HL-60 (cell line): Measurements from ENCODE around the gene IL3RA.
"Not testable (repeated sequence)": the region's sequence is repeated elsewhere in the genome, so short reads cannot be mapped to it uniquely, and the experiment has no call there.

Source experiments
- DNase-seq, 2 experiments: peaks; one replicate each; pipeline ENCODE4 v3.0.0-alpha.2; 2010 to 2020; ENCODE audit warnings: low read depth in 1 of 2, low spot score in 1 of 2
- H3K27ac ChIP-seq: fragments of 250-450 bp; sonication (Bioruptor Pico); replicated peaks from 2 replicates; pipeline ENCODE4 v1.5.1; 2020; ENCODE audit warnings: mild to moderate bottlenecking, moderate library complexity
- H3K27me3 ChIP-seq: fragments of 250-450 bp; sonication (Bioruptor Pico); 2 replicates; pipeline ENCODE4 v1.5.1; 2021; ENCODE audit warnings: mild to moderate bottlenecking, moderate library complexity; ENCODE audit not compliant: insufficient read depth, poor library complexity, severe bottlenecking
- H3K4me3 ChIP-seq: replicated peaks from 2 replicates; pipeline ENCODE4 v1.5.1; 2011; ENCODE audit warnings: mild to moderate bottlenecking, control low read depth, low read length; ENCODE audit not compliant: insufficient read depth
- CTCF ChIP-seq: IDR thresholded peaks from one replicate; pipeline ENCODE4 v1.5.1; 2011; ENCODE audit warnings: low read length, control low read depth, inconsistent platforms; ENCODE audit not compliant: insufficient read depth
- GABPA ChIP-seq: IDR thresholded peaks from 2 replicates; pipeline ENCODE4 v1.6.1; 2012; ENCODE audit warnings: low read depth
- POLR2AphosphoS5 ChIP-seq: IDR thresholded peaks from 2 replicates; pipeline ENCODE4 v1.6.1; 2012; ENCODE audit warnings: low read depth
- REST ChIP-seq: IDR thresholded peaks from 2 replicates; pipeline ENCODE4 v1.6.1; 2012; ENCODE audit warnings: low read depth; ENCODE audit not compliant: insufficient replicate concordance
- SPI1 ChIP-seq: IDR thresholded peaks from 2 replicates; pipeline ENCODE4 v1.6.1; 2012; ENCODE audit warnings: low read depth, mild to moderate bottlenecking, borderline replicate concordance

IL3RA gene

GRCh38 chrX:1336948-1337779 is 579 bp downstream of the IL3RA start:
- Histone ChIP-seq H3K27me3 (no peaks in the 10 kb centered on the region), H3K4me3 (peak overlapping the region; percentile 56), H3K27ac (peak overlapping the region; percentile 64)
- no peak for TF ChIP-seq GABPA
- no peak for TF ChIP-seq POLR2AphosphoS5
- TF ChIP-seq CTCF: no peak
- TF ChIP-seq SPI1: no peak
- TF ChIP-seq REST: no peak
- peak in 1 of 2 experiments; percentile 21 for DNase-seq

- no peak overlapping the region for H3K4me3 ChIP-seq
- peak in 1 of 2 experiments; percentile 47 for DNase-seq
These were observed 5.1 kb downstream of the IL3RA start for GRCh38 chrX:1341545-1342184.

GRCh38 chrX:1349606-1350005 is 13.0 kb downstream of the IL3RA start:
- not testable (repeated sequence) for DNase-seq, H3K27ac ChIP-seq, H3K4me3 ChIP-seq, H3K27me3 ChIP-seq

More at GRCh38 chrX:1341545-1342184, 5.1 kb downstream of the IL3RA start:
- TF ChIP-seq POLR2AphosphoS5 (no peak), CTCF (no peak), REST (no peak)
- no peaks in the 10 kb centered on the region for H3K27me3 ChIP-seq
- no peak overlapping the region for H3K27ac ChIP-seq

GRCh38 chrX:1351981-1352714 is 15.6 kb downstream of the IL3RA start:
- Histone ChIP-seq H3K27me3 (no peaks in the 10 kb centered on the region), H3K27ac (no peak overlapping the region), H3K4me3 (no peak overlapping the region)
- no peak for DNase-seq
- TF ChIP-seq POLR2AphosphoS5: no peak
- no peak for TF ChIP-seq REST
- TF ChIP-seq SPI1: no peak
- TF ChIP-seq CTCF: no peak
- no peak for TF ChIP-seq GABPA
